A673 (cell line): ENCODE data around the gene CCNK.

Experiments
- EZH2 ChIP-seq: fragments of 200-600 bp; sonication (generic); IDR thresholded peaks from 2 replicates; pipeline ENCODE4 v1.6.1; 2017; ENCODE audit warnings: borderline replicate concordance, low read depth, mild to moderate bottlenecking, mixed read lengths, antibody characterized with exemption, low read length; ENCODE audit not compliant: poor library complexity, severe bottlenecking
- TF ChIP-seq, protein P1 (sequence below): fragments of 300-800, 200-600 bp; sonication (generic); conservative IDR thresholded peaks from 2 replicates; pipeline ENCODE4 v1.5.1; 2017; ENCODE audit warnings: low read depth, mild to moderate bottlenecking, antibody characterized with exemption, low read length, moderate library complexity, mixed read lengths

DNA sequence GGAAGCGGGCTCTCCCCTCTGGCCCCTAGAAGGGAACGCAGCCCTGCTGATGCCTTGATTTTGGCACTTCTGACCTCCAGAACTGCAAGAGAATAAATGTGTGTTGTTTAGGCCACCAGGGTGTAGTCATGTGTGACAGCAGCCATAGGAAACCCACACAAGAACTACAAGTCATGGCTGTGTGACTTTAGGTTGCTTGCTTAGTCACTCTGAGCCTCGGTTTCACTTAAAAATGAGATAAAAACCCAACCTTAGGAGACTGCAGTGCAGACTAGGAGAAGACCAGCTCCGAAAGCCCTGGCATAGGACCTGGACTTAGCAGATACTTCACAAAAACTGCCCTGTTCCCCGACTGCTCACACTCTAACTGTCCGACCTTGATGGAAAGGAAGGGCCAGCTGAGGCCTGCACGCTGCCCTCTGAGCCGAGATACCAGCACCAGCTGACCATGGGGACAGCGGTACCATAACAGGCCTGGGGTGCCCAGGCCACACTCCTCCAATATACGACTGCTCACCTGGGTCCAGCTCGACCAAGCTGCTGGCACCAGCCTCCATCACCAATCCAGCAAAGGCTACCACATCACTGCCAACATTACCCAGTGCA is 69.3 kb downstream of the CCNK start:
- TF ChIP-seq, protein P1, sequence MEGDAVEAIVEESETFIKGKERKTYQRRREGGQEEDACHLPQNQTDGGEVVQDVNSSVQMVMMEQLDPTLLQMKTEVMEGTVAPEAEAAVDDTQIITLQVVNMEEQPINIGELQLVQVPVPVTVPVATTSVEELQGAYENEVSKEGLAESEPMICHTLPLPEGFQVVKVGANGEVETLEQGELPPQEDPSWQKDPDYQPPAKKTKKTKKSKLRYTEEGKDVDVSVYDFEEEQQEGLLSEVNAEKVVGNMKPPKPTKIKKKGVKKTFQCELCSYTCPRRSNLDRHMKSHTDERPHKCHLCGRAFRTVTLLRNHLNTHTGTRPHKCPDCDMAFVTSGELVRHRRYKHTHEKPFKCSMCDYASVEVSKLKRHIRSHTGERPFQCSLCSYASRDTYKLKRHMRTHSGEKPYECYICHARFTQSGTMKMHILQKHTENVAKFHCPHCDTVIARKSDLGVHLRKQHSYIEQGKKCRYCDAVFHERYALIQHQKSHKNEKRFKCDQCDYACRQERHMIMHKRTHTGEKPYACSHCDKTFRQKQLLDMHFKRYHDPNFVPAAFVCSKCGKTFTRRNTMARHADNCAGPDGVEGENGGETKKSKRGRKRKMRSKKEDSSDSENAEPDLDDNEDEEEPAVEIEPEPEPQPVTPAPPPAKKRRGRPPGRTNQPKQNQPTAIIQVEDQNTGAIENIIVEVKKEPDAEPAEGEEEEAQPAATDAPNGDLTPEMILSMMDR = no peak
- no peak for TF ChIP-seq EZH2
